T-helper 1 cell treated with Interleukin-12 subunit alpha and Interleukin-12 subunit beta and Interleukin-4 antibody, amounts not matched to agents 30 μg/mL and 1 μg/mL, for 36 hours (primary cell): Measurements from ENCODE around the gene ATP13A5.

ENCODE experiments used
- H3K27ac Mint-ChIP-seq: one replicate; pipeline ENCODE4 v1.8.0; 2021; ENCODE audit warnings: mild to moderate bottlenecking, mixed read lengths
- H3K27me3 Mint-ChIP-seq: one replicate; pipeline ENCODE4 v1.8.0; 2021; ENCODE audit warnings: low read depth, mixed read lengths
- H3K36me3 Mint-ChIP-seq: one replicate; pipeline ENCODE4 v1.8.0; 2021; ENCODE audit warnings: low read depth, mixed read lengths
- H3K4me1 Mint-ChIP-seq: one replicate; pipeline ENCODE4 v1.8.0; 2021; ENCODE audit warnings: low read depth, mixed read lengths
- H3K4me3 Mint-ChIP-seq: one replicate; pipeline ENCODE4 v1.8.0; 2021; ENCODE audit warnings: mild to moderate bottlenecking, moderate library complexity, mixed read lengths
- H3K9me3 Mint-ChIP-seq: one replicate; pipeline ENCODE4 v1.8.0; 2021; ENCODE audit warnings: mixed read lengths

Gene ATP13A5

DNA sequence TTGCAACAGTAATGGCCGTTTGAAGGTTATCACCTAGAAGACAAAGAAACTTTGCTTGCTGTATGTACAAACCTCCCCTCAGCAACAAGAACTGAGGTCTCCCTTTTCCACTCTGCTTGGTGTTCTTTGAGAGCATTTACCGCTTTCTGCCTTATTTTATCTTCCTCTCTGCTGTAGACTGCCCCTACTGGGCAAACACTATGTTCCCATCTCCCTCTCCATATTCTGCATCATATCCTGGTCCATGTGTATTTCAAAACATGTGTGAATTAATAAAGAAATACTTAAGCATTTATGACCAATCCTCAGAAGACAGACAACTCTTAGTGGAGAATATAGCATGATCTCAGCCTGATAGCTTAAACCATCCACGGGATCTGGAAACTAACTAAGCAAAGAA, 64.4 kb downstream of the ATP13A5 start:
- peaks cover 6% of the 10 kb centered on the region for H3K27me3 Mint-ChIP-seq
- H3K36me3 Mint-ChIP-seq, result no peaks in the 10 kb centered on the region
- no peak overlapping the region for H3K27ac Mint-ChIP-seq
- no peaks in the 10 kb centered on the region for H3K9me3 Mint-ChIP-seq
- H3K4me3 Mint-ChIP-seq, result no peak overlapping the region
- no peaks in the 10 kb centered on the region for H3K4me1 Mint-ChIP-seq

GRCh38 chr3:193313061-193313958, 65.2 kb downstream of the ATP13A5 start:
- H3K27me3 Mint-ChIP-seq, result peaks cover 6% of the 10 kb centered on the region
- H3K36me3 Mint-ChIP-seq, result no peaks in the 10 kb centered on the region
- no peak overlapping the region for H3K4me3 Mint-ChIP-seq
- no peaks in the 10 kb centered on the region for H3K4me1 Mint-ChIP-seq
- H3K27ac Mint-ChIP-seq, result no peak overlapping the region
- H3K9me3 Mint-ChIP-seq, result no peaks in the 10 kb centered on the region

- H3K36me3 Mint-ChIP-seq, result no peaks in the 10 kb centered on the region
- H3K27me3 Mint-ChIP-seq, result peaks cover 4% of the 10 kb centered on the region
- no peaks in the 10 kb centered on the region for H3K4me1 Mint-ChIP-seq
- H3K9me3 Mint-ChIP-seq, result no peaks in the 10 kb centered on the region
- H3K4me3 Mint-ChIP-seq, result no peak overlapping the region
- H3K27ac Mint-ChIP-seq, result no peak overlapping the region
These were observed 67.4 kb downstream of the ATP13A5 start for GRCh38 chr3:193310914-193311723.

- Mint-ChIP-seq H3K27ac (no peak overlapping the region), H3K4me1 (no peaks in the 10 kb centered on the region), H3K27me3 (no peaks in the 10 kb centered on the region), H3K9me3 (no peaks in the 10 kb centered on the region), H3K4me3 (no peak overlapping the region), H3K36me3 (no peaks in the 10 kb centered on the region)
These were observed 73.2 kb downstream of the ATP13A5 start for GRCh38 chr3:193305356-193305755.

- Mint-ChIP-seq H3K36me3 (no peaks in the 10 kb centered on the region), H3K27ac (no peak overlapping the region), H3K27me3 (no peaks in the 10 kb centered on the region), H3K4me3 (no peak overlapping the region), H3K9me3 (no peaks in the 10 kb centered on the region), H3K4me1 (no peaks in the 10 kb centered on the region)
These were observed 77.1 kb downstream of the ATP13A5 start for GRCh38 chr3:193301433-193301832.

- no peak overlapping the region for H3K27ac Mint-ChIP-seq
- H3K9me3 Mint-ChIP-seq, result peaks cover 2% of the 10 kb centered on the region
- H3K4me1 Mint-ChIP-seq, result no peaks in the 10 kb centered on the region
- H3K27me3 Mint-ChIP-seq, result no peaks in the 10 kb centered on the region
- H3K36me3 Mint-ChIP-seq, result no peaks in the 10 kb centered on the region
- no peak overlapping the region for H3K4me3 Mint-ChIP-seq
These were observed 81.1 kb downstream of the ATP13A5 start for GRCh38 chr3:193297421-193297820.

DNA sequence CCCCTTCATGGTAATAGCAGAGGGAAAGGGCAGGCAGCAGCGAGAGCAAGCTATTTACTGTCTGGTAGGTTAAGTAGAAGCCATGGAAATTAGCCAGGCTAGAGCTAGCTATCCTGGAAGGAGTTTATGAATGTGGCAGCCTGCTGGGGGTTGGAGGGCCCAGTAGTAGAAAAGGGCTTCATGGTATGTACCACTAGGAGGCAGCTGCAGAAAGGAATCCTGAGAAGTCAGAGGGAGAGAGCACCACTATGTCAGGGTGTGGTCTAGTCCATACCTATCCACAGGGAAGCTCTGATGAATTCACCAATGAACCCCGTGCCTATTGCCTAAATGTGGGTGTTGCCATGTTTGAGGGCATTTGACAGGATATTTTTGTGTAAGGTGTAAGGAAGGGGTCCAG, 82.6 kb downstream of the ATP13A5 start:
- Mint-ChIP-seq H3K27me3 (no peaks in the 10 kb centered on the region), H3K9me3 (peaks cover 15% of the 10 kb centered on the region), H3K36me3 (no peaks in the 10 kb centered on the region), H3K27ac (no peak overlapping the region), H3K4me3 (no peak overlapping the region), H3K4me1 (no peaks in the 10 kb centered on the region)

DNA sequence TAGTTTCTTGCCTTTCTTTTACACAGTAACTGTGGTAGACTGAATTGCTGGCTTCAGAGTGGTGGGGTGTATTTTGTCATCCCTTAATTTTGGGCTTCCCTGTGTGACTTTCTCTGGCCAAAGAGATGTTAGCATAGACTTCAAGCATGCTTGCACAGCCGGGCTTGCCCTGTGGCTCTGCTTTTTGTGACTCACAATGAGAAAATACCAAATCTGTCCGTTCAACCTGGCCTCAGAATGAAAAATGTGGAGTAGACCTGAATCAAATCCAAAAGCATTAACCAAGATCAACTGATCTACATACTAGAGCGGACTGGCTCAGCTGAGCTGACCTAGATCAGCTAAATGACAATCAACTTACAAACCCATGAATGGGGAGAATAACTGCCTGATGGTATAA, 86.2 kb downstream of the ATP13A5 start:
- Mint-ChIP-seq H3K36me3 (no peaks in the 10 kb centered on the region), H3K4me1 (no peaks in the 10 kb centered on the region), H3K27ac (no peak overlapping the region), H3K9me3 (peaks cover 16% of the 10 kb centered on the region), H3K27me3 (no peaks in the 10 kb centered on the region), H3K4me3 (no peak overlapping the region)

DNA sequence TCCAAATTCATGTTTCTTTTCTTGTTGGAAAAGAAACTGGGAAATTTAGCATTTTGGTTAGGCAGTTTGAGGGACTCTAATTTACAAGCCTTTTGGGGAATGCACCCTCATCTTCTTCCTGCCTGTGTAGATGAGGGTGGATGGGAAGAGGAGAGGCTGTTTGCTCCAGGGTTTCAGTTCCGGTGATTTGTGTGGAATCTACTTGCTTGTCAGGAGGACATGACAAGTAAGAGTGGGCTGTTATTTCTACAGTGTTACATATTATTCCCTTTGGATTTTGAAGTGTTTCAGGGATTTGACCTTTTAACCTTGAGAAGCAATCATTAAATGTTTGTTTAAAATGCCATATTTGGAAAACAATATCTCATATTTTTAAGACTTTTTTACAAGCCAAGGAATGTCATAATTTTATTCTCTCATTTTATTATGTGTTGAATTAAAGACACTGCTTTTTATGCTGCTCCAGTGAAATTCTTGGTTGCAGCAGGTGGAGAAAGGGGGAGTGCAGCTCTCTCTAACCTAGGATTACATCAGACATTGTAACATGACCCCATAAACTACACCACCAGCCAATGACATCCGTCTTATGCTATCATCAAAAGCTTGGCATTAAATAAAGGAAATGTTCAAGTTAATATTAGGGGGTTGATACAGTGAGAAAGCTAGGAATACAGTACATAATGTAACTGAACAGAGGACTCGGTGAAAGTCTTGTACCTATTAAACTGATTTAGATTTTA, 107.3 kb downstream of the ATP13A5 start:
- Mint-ChIP-seq H3K4me3 (no peak overlapping the region), H3K27me3 (no peaks in the 10 kb centered on the region), H3K4me1 (no peaks in the 10 kb centered on the region), H3K27ac (no peak overlapping the region), H3K36me3 (no peaks in the 10 kb centered on the region), H3K9me3 (no peaks in the 10 kb centered on the region)

DNA sequence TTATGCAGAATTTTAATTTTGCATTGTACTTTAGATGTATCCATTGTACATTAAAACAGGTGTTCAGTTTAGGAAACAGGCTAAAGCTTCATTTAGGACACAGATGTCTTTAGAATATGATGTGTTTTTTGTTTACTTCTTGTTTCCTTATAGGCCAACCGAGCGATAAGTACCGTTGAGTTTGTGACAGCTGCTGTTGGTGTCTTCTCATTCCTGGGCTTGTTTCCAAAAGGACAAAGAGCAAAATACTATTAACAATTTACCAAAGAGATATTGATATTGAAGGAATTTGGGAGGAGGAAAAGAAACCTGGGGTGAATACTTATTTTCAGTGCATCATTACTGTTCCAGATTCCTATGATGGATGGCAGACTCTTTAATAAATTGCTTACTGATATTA, 108.1 kb downstream of the ATP13A5 start:
- no peak overlapping the region for H3K4me3 Mint-ChIP-seq

DNA sequence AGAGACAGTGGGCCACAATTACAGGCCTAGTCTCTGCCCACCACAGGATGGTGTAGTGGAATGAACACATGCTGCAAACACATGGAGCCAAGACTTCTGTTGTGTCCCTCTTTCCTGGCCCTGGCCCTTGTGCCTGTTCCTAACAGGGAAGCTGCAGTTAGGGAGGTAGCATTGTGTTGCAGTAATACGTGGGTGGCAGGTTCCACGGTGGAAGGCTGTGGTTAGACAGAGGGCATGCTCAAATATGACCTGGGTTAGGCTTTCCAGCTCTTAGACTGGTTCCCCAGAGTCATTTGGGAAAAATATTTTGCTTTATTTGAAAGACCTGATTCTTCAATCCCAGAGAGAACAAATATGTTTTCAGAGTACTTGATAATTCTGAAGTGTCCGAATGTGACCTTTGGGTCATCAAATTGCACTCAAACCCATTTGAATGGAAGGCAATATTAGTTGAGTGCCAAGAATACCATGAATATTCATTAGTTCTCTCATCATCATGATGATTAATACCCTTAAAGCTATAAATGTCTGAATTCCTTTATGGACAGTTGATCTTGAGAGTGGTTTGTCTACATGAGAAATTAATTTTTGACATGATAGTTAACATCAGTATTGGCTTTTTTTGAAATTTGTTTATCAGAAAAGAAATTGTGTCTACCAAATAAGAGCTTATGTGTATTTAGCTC, 109.1 kb downstream of the ATP13A5 start:
- Mint-ChIP-seq H3K36me3 (no peaks in the 10 kb centered on the region), H3K4me1 (no peaks in the 10 kb centered on the region), H3K27me3 (no peaks in the 10 kb centered on the region), H3K27ac (no peak overlapping the region), H3K9me3 (no peaks in the 10 kb centered on the region), H3K4me3 (no peak overlapping the region)

More for the DNA sequence above, 108.1 kb downstream of the ATP13A5 start:
- Mint-ChIP-seq H3K27ac (no peak overlapping the region), H3K27me3 (no peaks in the 10 kb centered on the region), H3K4me1 (no peaks in the 10 kb centered on the region), H3K9me3 (no peaks in the 10 kb centered on the region), H3K36me3 (no peaks in the 10 kb centered on the region)

- Mint-ChIP-seq H3K4me1 (no peaks in the 10 kb centered on the region), H3K27ac (no peak overlapping the region), H3K4me3 (no peak overlapping the region), H3K27me3 (no peaks in the 10 kb centered on the region), H3K36me3 (no peaks in the 10 kb centered on the region), H3K9me3 (no peaks in the 10 kb centered on the region)
These were observed 115.8 kb downstream of the ATP13A5 start for GRCh38 chr3:193262707-193263106.

DNA sequence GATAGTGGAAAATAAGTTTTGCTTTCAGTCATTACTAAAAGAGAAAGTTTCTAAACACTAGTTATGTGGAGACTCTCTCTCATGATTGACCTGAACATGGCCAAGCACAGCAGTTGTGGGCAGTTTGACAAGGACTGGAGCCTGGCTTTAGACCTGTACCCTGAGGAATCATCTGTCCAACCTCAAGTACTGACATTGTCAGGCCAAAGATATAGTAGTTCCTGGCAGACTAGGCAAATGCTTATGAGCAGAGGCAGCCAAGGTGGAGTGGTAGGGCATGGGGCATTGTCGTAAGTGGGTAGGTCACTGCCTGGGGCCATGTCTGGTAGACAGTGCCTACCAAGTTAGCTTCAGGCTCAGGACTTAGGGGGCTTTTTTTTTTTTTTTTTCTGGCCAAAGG, 116.6 kb downstream of the ATP13A5 start:
- H3K4me1 Mint-ChIP-seq, result no peaks in the 10 kb centered on the region
- H3K9me3 Mint-ChIP-seq, result no peaks in the 10 kb centered on the region
- no peak overlapping the region for H3K4me3 Mint-ChIP-seq

GRCh38 chr3:193253986-193254660, 124.4 kb downstream of the ATP13A5 start:
- Mint-ChIP-seq H3K36me3 (no peaks in the 10 kb centered on the region), H3K9me3 (peaks cover 13% of the 10 kb centered on the region), H3K4me3 (no peak overlapping the region), H3K27me3 (no peaks in the 10 kb centered on the region), H3K4me1 (no peaks in the 10 kb centered on the region), H3K27ac (no peak overlapping the region)

More for the DNA sequence above, 116.6 kb downstream of the ATP13A5 start:
- H3K27ac Mint-ChIP-seq, result no peak overlapping the region
- no peaks in the 10 kb centered on the region for H3K36me3 Mint-ChIP-seq
- H3K27me3 Mint-ChIP-seq, result no peaks in the 10 kb centered on the region
